Astrocyte (in vitro differentiated cells and primary cell): Measurements from ENCODE around the gene RELN. TPM values are rescaled to one million over a fixed set of nuclear protein-coding genes. Genes with fewer than 3 reads are reported as not detected.

ENCODE experiments used
- DNase-seq: peaks from one replicate; pipeline ENCODE4 v3.0.0-alpha.2; 2010; ENCODE audit warnings: low read depth
- FAIRE-seq: peaks from 2 replicates; lab custom pipeline; 2011; peaks lifted over from hg19 to GRCh38; lab: Jason Lieb, UNC
- H2AFZ ChIP-seq: 2 replicates; pipeline ENCODE4 v1.6.0; 2012; ENCODE audit warnings: low read depth, low read length, inconsistent platforms
- H3K27ac ChIP-seq: 2 replicates; pipeline ENCODE4 v1.5.1; 2011; ENCODE audit warnings: low read depth, low read length, inconsistent platforms
- H3K27me3 ChIP-seq: 2 replicates; pipeline ENCODE4 v1.6.0; 2011; ENCODE audit warnings: low read length, inconsistent platforms; ENCODE audit not compliant: insufficient read depth
- H3K36me3 ChIP-seq: 2 replicates; pipeline ENCODE4 v1.5.1; 2011; ENCODE audit warnings: low read length, inconsistent platforms; ENCODE audit not compliant: insufficient read depth
- H3K4me1 ChIP-seq: 2 replicates; pipeline ENCODE4 v1.5.1; 2011; ENCODE audit warnings: low read length, inconsistent platforms; ENCODE audit not compliant: insufficient read depth
- H3K4me2 ChIP-seq: 2 replicates; pipeline ENCODE4 v1.6.0; 2012; ENCODE audit warnings: low read length, inconsistent platforms
- H3K4me3 ChIP-seq: 2 replicates; pipeline ENCODE4 v1.5.1; 2011; ENCODE audit warnings: low read depth, mild to moderate bottlenecking, low read length, inconsistent platforms; ENCODE audit not compliant: insufficient read depth
- H3K79me2 ChIP-seq: 2 replicates; pipeline ENCODE4 v1.6.0; 2012; ENCODE audit warnings: mild to moderate bottlenecking, low read length, inconsistent platforms; ENCODE audit not compliant: insufficient read depth
- H3K9ac ChIP-seq: 2 replicates; pipeline ENCODE4 v1.6.0; 2012; ENCODE audit warnings: mild to moderate bottlenecking, low read length, inconsistent platforms
- H3K9me3 ChIP-seq: 2 replicates; pipeline ENCODE4 v1.5.1; 2012; ENCODE audit warnings: low read depth, mild to moderate bottlenecking, low read length, inconsistent platforms; ENCODE audit not compliant: insufficient read depth
- H4K20me1 ChIP-seq: 2 replicates; pipeline ENCODE4 v1.6.0; 2012; ENCODE audit warnings: low read length, inconsistent platforms; ENCODE audit not compliant: insufficient read depth
- H3K27ac Mint-ChIP-seq: one replicate; pipeline ENCODE4 v1.8.0; 2021; ENCODE audit warnings: mild to moderate bottlenecking, mixed read lengths; ENCODE audit not compliant: unreplicated experiment
- H3K27me3 Mint-ChIP-seq: one replicate; pipeline ENCODE4 v1.8.0; 2021; ENCODE audit warnings: low read depth, mixed read lengths; ENCODE audit not compliant: unreplicated experiment
- H3K36me3 Mint-ChIP-seq: one replicate; pipeline ENCODE4 v1.8.0; 2021; ENCODE audit warnings: low read depth, mixed read lengths; ENCODE audit not compliant: unreplicated experiment
- H3K4me1 Mint-ChIP-seq: one replicate; pipeline ENCODE4 v1.8.0; 2021; ENCODE audit warnings: low read depth, mixed read lengths; ENCODE audit not compliant: unreplicated experiment
- H3K4me3 Mint-ChIP-seq: one replicate; pipeline ENCODE4 v1.8.0; 2021; ENCODE audit warnings: mild to moderate bottlenecking, moderate library complexity, mixed read lengths; ENCODE audit not compliant: unreplicated experiment
- H3K9me3 Mint-ChIP-seq: one replicate; pipeline ENCODE4 v1.8.0; 2021; ENCODE audit warnings: mild to moderate bottlenecking, mixed read lengths; ENCODE audit not compliant: unreplicated experiment
- CTCF ChIP-seq: IDR thresholded peaks from 2 replicates; pipeline ENCODE4 v1.5.1; 2011; ENCODE audit warnings: low read depth, mild to moderate bottlenecking, inconsistent platforms, low read length, moderate library complexity; ENCODE audit not compliant: insufficient read depth
- EZH2 ChIP-seq: IDR thresholded peaks from 2 replicates; pipeline ENCODE4 v1.6.1; 2012; ENCODE audit warnings: mild to moderate bottlenecking, low read length, inconsistent platforms; ENCODE audit not compliant: insufficient read depth
- total RNA-seq: library from RNA; stranded (reverse); gene quantifications from 2 replicates; pipeline ENCODE4 v1.2.1, GENCODE V29; 2021

RELN gene
- total RNA-seq, 1 donor from 2014 or later = 0.98 TPM

GRCh38 chr7:103437623-103438022, 551.8 kb downstream of the RELN start:
- FAIRE-seq (no peak), DNase-seq (no peak)
- Histone ChIP-seq H2AFZ (no peak overlapping the region), H3K4me2 (no peak overlapping the region), H3K36me3 (no peaks in the 10 kb centered on the region), H3K9ac (no peak overlapping the region), H3K4me1 (no peaks in the 10 kb centered on the region), H3K4me3 (no peak overlapping the region), H3K79me2 (no peaks in the 10 kb centered on the region), H3K27me3 (peaks cover 2% of the 10 kb centered on the region), H3K9me3 (no peaks in the 10 kb centered on the region), H3K27ac (no peak overlapping the region), H4K20me1 (no peaks in the 10 kb centered on the region)
- H3K4me3 Mint-ChIP-seq = no peak overlapping the region
- no peaks in the 10 kb centered on the region for H3K4me1 Mint-ChIP-seq
- no peak for TF ChIP-seq CTCF
- TF ChIP-seq EZH2 = no peak
- H3K9me3 Mint-ChIP-seq = no peaks in the 10 kb centered on the region
- no peak overlapping the region for H3K27ac Mint-ChIP-seq
- H3K27me3 Mint-ChIP-seq = peaks cover 15% of the 10 kb centered on the region
- H3K36me3 Mint-ChIP-seq = no peaks in the 10 kb centered on the region

GRCh38 chr7:103432712-103433111, 556.7 kb downstream of the RELN start:
- H2AFZ ChIP-seq = no peak overlapping the region
- no peaks in the 10 kb centered on the region for H4K20me1 ChIP-seq
- no peaks in the 10 kb centered on the region for H3K27me3 ChIP-seq
- H3K27ac ChIP-seq = no peak overlapping the region
- Mint-ChIP-seq H3K9me3 (no peaks in the 10 kb centered on the region), H3K36me3 (no peaks in the 10 kb centered on the region), H3K27me3 (peaks cover 6% of the 10 kb centered on the region), H3K27ac (no peak overlapping the region), H3K4me3 (no peak overlapping the region), H3K4me1 (no peaks in the 10 kb centered on the region)
- no peak for FAIRE-seq
- H3K9ac ChIP-seq = no peak overlapping the region
- no peaks in the 10 kb centered on the region for H3K36me3 ChIP-seq
- DNase-seq = no peak
- H3K4me1 ChIP-seq = no peaks in the 10 kb centered on the region
- H3K4me2 ChIP-seq = no peak overlapping the region
- TF ChIP-seq EZH2 = no peak
- TF ChIP-seq CTCF = no peak
- no peaks in the 10 kb centered on the region for H3K9me3 ChIP-seq
- no peak overlapping the region for H3K4me3 ChIP-seq
- no peaks in the 10 kb centered on the region for H3K79me2 ChIP-seq

GRCh38 chr7:103425177-103425576, 564.3 kb downstream of the RELN start:
- no peaks in the 10 kb centered on the region for H3K9me3 ChIP-seq
- H3K9ac ChIP-seq = no peak overlapping the region
- peaks cover 2% of the 10 kb centered on the region for H3K9me3 Mint-ChIP-seq
- no peak overlapping the region for H2AFZ ChIP-seq
- H3K4me3 ChIP-seq = no peak overlapping the region
- no peaks in the 10 kb centered on the region for H4K20me1 ChIP-seq
- no peak for DNase-seq
- FAIRE-seq = no peak
- H3K27ac Mint-ChIP-seq = no peak overlapping the region
- no peaks in the 10 kb centered on the region for H3K36me3 ChIP-seq
- TF ChIP-seq EZH2 (no peak), CTCF (no peak)
- H3K27me3 Mint-ChIP-seq = no peaks in the 10 kb centered on the region
- H3K4me3 Mint-ChIP-seq = no peak overlapping the region
- no peaks in the 10 kb centered on the region for H3K4me1 Mint-ChIP-seq
- no peaks in the 10 kb centered on the region for H3K27me3 ChIP-seq
- no peaks in the 10 kb centered on the region for H3K4me1 ChIP-seq
- H3K36me3 Mint-ChIP-seq = no peaks in the 10 kb centered on the region
- no peak overlapping the region for H3K27ac ChIP-seq
- H3K79me2 ChIP-seq = no peaks in the 10 kb centered on the region
- no peak overlapping the region for H3K4me2 ChIP-seq
